Adipose tissue (tissue), 3 donors: ENCODE data around the gene RIMKLB. TPM values are rescaled to one million over a fixed set of nuclear protein-coding genes. Genes with fewer than 3 reads are reported as not detected.
"Not testable (repeated sequence)": the region's sequence is repeated elsewhere in the genome, so short reads cannot be mapped to it uniquely, and the experiment has no call there.

Experiments used
- H3K27ac ChIP-seq: one replicate; pipeline ENCODE4 v1.5.1; 2013; ENCODE audit warnings: low read depth, low read length
- WGBS, 3 donors: extraction: QIAGEN DNeasy Blood & Tissue Kit; methylation state at CpG; one replicate each; pipeline ENCODE4 v1.1.7; 2013; 5-methylcytosine and 5-hydroxymethylcytosine counted together
- polyA plus RNA-seq, 3 donors: library from polyadenylated mRNA; stranded (reverse); fragments of 200-250 nt; gene quantifications; one replicate each; pipeline ENCODE4 v1.2.3, GENCODE V29; 2013
- donor health status: healthy with polysubstance abuse.
- donor health status: Bipolar disorder and iron deficiency.
- donor health status: healthy.

Gene RIMKLB
- polyA plus RNA-seq, 3 donors, result 5.5 to 108 (median 45.7) TPM

GRCh38 chr12:8796831-8797626, 99.2 kb downstream of the RIMKLB start:
- WGBS, 3 donors, result 76 to 77% (median 77%) methylated on average over 5 of the region's 5 CpGs
- no peak overlapping the region for H3K27ac ChIP-seq

- WGBS, 3 donors, result 95 to 98% (median 96%) methylated on average over 3 of the region's 3 CpGs
- not testable (repeated sequence) for H3K27ac ChIP-seq
Measured at GRCh38 chr12:8801213-8801612, 103.4 kb downstream of the RIMKLB start.

GRCh38 chr12:8804833-8805232, 107.0 kb downstream of the RIMKLB start:
- WGBS, 3 donors, result 56 to 83% (median 75%) methylated on average over 2 to 3 of the region's 3 CpGs
- not testable (repeated sequence) for H3K27ac ChIP-seq

GRCh38 chr12:8805487-8805886, 107.7 kb downstream of the RIMKLB start:
- 54 to 91% (median 88%) methylated on average over 11 of the region's 11 CpGs for WGBS, 3 donors

GRCh38 chr12:8807084-8807483, 109.3 kb downstream of the RIMKLB start:
- not testable (repeated sequence) for H3K27ac ChIP-seq

More at GRCh38 chr12:8805487-8805886, 107.7 kb downstream of the RIMKLB start:
- not testable (repeated sequence) for H3K27ac ChIP-seq

GRCh38 chr12:8810112-8810511, 112.3 kb downstream of the RIMKLB start:
- 72 to 85% (median 80%) methylated on average over 7 of the region's 7 CpGs for WGBS, 3 donors
- not testable (repeated sequence) for H3K27ac ChIP-seq

More at GRCh38 chr12:8807084-8807483, 109.3 kb downstream of the RIMKLB start:
- WGBS, 3 donors, result 85 to 90% (median 90%) methylated on average over 11 of the region's 11 CpGs

- WGBS, 3 donors, result 75 to 79% (median 78%) methylated on average over 5 of the region's 5 CpGs
- H3K27ac ChIP-seq, result no peak overlapping the region
Measured at GRCh38 chr12:8813572-8814357, 116.0 kb downstream of the RIMKLB start.

GRCh38 chr12:8816448-8817050, 118.8 kb downstream of the RIMKLB start:
- 78 to 86% (median 83%) methylated on average over 3 of the region's 3 CpGs for WGBS, 3 donors
- H3K27ac ChIP-seq, result no peak overlapping the region

- H3K27ac ChIP-seq, result no peak overlapping the region
- WGBS, 3 donors, result 92 to 100% (median 96%) methylated on average over 1 of the region's 1 CpG
Measured at GRCh38 chr12:8817856-8818255, 120.1 kb downstream of the RIMKLB start.

GRCh38 chr12:8818526-8818925, 120.7 kb downstream of the RIMKLB start:
- no peak overlapping the region for H3K27ac ChIP-seq
- 78 to 95% (median 88%) methylated on average over 2 of the region's 2 CpGs for WGBS, 3 donors

- WGBS, 3 donors, result 32 to 58% (median 49%) methylated on average over 5 of the region's 5 CpGs
- no peak overlapping the region for H3K27ac ChIP-seq
Measured at GRCh38 chr12:8819666-8819980, 121.8 kb downstream of the RIMKLB start.

- H3K27ac ChIP-seq, result not testable (repeated sequence)
- WGBS, 3 donors, result 82 to 90% (median 87%) methylated on average over 8 of the region's 8 CpGs
Measured at GRCh38 chr12:8820676-8821407, 123.1 kb downstream of the RIMKLB start.

GRCh38 chr12:8821591-8821990, 123.8 kb downstream of the RIMKLB start:
- H3K27ac ChIP-seq, result no peak overlapping the region
- 88 to 94% (median 89%) methylated on average over 3 of the region's 3 CpGs for WGBS, 3 donors

GRCh38 chr12:8822298-8822697, 124.5 kb downstream of the RIMKLB start, which contains the start of gene A2ML1:
Gene A2ML1, plus strand, starts transcription at chr12:8822621. Its CDS starts 31 bp downstream, at chr12:8822652.
- WGBS, 3 donors, result 95 to 96% (median 95%) methylated on average over 3 of the region's 3 CpGs
- no peak within 1 kb of the TSS for H3K27ac ChIP-seq

GRCh38 chr12:8823565-8824300, 125.9 kb downstream of the RIMKLB start:
- H3K27ac ChIP-seq, result no peak overlapping the region
- WGBS, 3 donors, result 40 to 58% (median 48%) methylated on average over 8 of the region's 8 CpGs

GRCh38 chr12:8827551-8828256, 129.9 kb downstream of the RIMKLB start:
- WGBS, 3 donors, result 88 to 91% (median 88%) methylated on average over 4 of the region's 4 CpGs

More at GRCh38 chr12:8827551-8828256, 129.9 kb downstream of the RIMKLB start:
- H3K27ac ChIP-seq, result no peak overlapping the region
